ENCODE measurements around the gene NTM. TPM values are rescaled to one million over a fixed set of nuclear protein-coding genes. Genes with fewer than 3 reads are reported as not detected.

Gene NTM
- total RNA-seq, 1 donor from 2014 or later = 0.51 TPM

GRCh38 chr11:132185726-132186592 lies 815.5 kb downstream of the NTM start:
- DNase-seq = no peak

- DNase-seq = no peak
Measured at GRCh38 chr11:132186699-132187098, 816.3 kb downstream of the NTM start.

- no peak for DNase-seq
Measured at GRCh38 chr11:132187386-132187785, 817.0 kb downstream of the NTM start.

- no peak for DNase-seq
Measured at GRCh38 chr11:132187814-132188213, 817.4 kb downstream of the NTM start.

GRCh38 chr11:132196928-132197327 lies 826.5 kb downstream of the NTM start:
- no peak for DNase-seq

GRCh38 chr11:132200353-132200936 lies 830.0 kb downstream of the NTM start:
- no peak for DNase-seq

- no peak for DNase-seq
Measured at GRCh38 chr11:132202621-132203020, 832.2 kb downstream of the NTM start.

- no peak for DNase-seq
Measured at GRCh38 chr11:132205006-132205405, 834.6 kb downstream of the NTM start.

GRCh38 chr11:132205496-132205895 lies 835.1 kb downstream of the NTM start:
- no peak for DNase-seq

GRCh38 chr11:132206993-132207392 lies 836.6 kb downstream of the NTM start:
- no peak for DNase-seq

GRCh38 chr11:132208477-132209055 lies 838.2 kb downstream of the NTM start:
- DNase-seq = no peak

- DNase-seq = no peak
Measured at GRCh38 chr11:132211479-132211878, 841.1 kb downstream of the NTM start.

- no peak for DNase-seq
Measured at GRCh38 chr11:132217856-132218255, 847.4 kb downstream of the NTM start.

GRCh38 chr11:132220474-132220873 lies 850.1 kb downstream of the NTM start:
- DNase-seq = no peak

GRCh38 chr11:132222345-132222744 lies 851.9 kb downstream of the NTM start:
- no peak for DNase-seq

- DNase-seq = no peak
Measured at GRCh38 chr11:132226522-132226921, 856.1 kb downstream of the NTM start.

GRCh38 chr11:132228746-132229325 lies 858.4 kb downstream of the NTM start:
- no peak for DNase-seq

GRCh38 chr11:132231656-132232347 lies 861.4 kb downstream of the NTM start:
- no peak for DNase-seq

- DNase-seq = no peak
Measured at GRCh38 chr11:132234878-132235277, 864.5 kb downstream of the NTM start.

GRCh38 chr11:132237781-132238180 lies 867.4 kb downstream of the NTM start:
- no peak for DNase-seq

- DNase-seq = no peak
Measured at GRCh38 chr11:132238331-132238866, 868.0 kb downstream of the NTM start.

GRCh38 chr11:132240374-132240773 lies 870.0 kb downstream of the NTM start:
- DNase-seq = no peak

GRCh38 chr11:132242632-132243031 lies 872.2 kb downstream of the NTM start:
- DNase-seq = no peak

Data from dermis blood vessel endothelial cell (primary cell).